WTC11 (cell line): ENCODE results near the gene TULP1.

Experiments
- CREM ChIP-seq: sonication (generic); formaldehyde crosslinking; IDR thresholded peaks from 2 replicates; pipeline ENCODE4 v1.8.1; 2022; ENCODE audit warnings: mild to moderate bottlenecking, missing genetic modification reagents, moderate library complexity
- ESRRA ChIP-seq: sonication (generic); formaldehyde crosslinking; IDR thresholded peaks from 2 replicates; pipeline ENCODE4 v1.8.1; 2022; ENCODE audit warnings: mild to moderate bottlenecking, missing genetic modification reagents, borderline replicate concordance
- SMAD4 ChIP-seq: sonication (generic); formaldehyde crosslinking; IDR thresholded peaks from 2 replicates; pipeline ENCODE4 v1.8.0; 2022; ENCODE audit warnings: mild to moderate bottlenecking, missing genetic modification reagents
- ZNF121 ChIP-seq: sonication (generic); formaldehyde crosslinking; IDR thresholded peaks from 2 replicates; pipeline ENCODE4 v1.8.0; 2023; ENCODE audit warnings: missing genetic modification reagents
- TF ChIP-seq, protein P1 (sequence below): fragments of 200-600 bp; IDR thresholded peaks from 2 replicates; pipeline ENCODE4 v1.8.0; 2022; ENCODE audit warnings: antibody characterized with exemption
- TF ChIP-seq, protein P2 (sequence below): sonication (generic); formaldehyde crosslinking; IDR thresholded peaks from 2 replicates; pipeline ENCODE4 v1.8.0; 2023; ENCODE audit warnings: missing genetic modification reagents
- TF ChIP-seq, protein P3 (sequence below): sonication (generic); formaldehyde crosslinking; IDR thresholded peaks from 2 replicates; pipeline ENCODE4 v1.8.0; 2022; ENCODE audit warnings: mild to moderate bottlenecking, missing genetic modification reagents
- TF ChIP-seq, protein P4 (sequence below): sonication (generic); formaldehyde crosslinking; conservative IDR thresholded peaks from 2 replicates; pipeline ENCODE4 v1.8.1; 2023; ENCODE audit warnings: mild to moderate bottlenecking, low read depth, missing genetic modification reagents, moderate library complexity
- TF ChIP-seq, protein P5 (sequence below): sonication (generic); formaldehyde crosslinking; IDR thresholded peaks from 2 replicates; pipeline ENCODE4 v1.8.1; 2023; ENCODE audit warnings: mild to moderate bottlenecking, missing genetic modification reagents, borderline replicate concordance
- TF ChIP-seq, protein P6 (sequence below): sonication (generic); formaldehyde crosslinking; IDR thresholded peaks from 2 replicates; pipeline ENCODE4 v1.8.1; 2022; ENCODE audit warnings: mild to moderate bottlenecking, moderate library complexity, missing genetic modification reagents

DNA sequence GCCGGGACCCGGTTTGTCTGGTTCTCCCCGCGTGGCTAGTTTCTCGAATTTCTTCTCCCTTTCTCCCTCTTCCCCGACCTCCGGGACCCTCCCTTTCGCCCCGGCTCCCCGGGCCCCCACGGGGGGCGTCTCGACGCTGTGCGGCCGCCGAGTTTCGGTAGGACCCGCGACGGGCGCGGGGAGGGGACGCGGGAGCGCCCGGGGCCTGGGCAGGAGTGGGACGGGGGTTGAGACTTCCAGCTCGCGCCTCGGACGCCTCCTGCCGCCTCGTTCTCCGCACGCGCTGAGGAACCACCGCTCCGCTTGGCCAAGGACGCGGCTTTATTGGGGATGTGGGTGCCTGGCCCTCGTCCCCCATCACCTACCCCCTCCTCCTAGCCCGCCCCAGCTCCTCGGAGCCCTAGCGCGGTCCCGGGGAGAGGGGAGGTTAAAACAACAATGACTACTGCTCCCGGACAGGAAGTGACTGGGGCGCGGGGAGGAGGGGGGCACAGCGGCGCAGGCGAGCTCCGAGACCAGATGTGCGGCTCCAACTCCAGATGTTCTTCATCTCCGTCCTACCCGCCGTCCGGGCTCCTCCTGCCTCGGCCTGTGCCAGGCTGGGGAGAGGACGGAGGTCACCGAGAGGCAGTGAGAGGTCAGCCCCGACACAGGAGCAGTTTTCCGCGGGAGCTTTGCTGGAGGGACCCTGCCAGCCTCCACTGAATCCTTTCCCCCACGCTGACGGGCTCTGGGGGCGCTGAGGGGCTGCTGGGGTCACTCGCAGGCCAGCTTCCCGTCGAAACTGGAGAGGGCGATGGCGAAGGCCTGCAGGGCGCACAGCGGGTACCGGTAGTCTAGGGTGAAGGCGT, 14.9 kb downstream of the TULP1 start:
- no peak for TF ChIP-seq ESRRA (CRISPR knock-in tag)
- TF ChIP-seq, protein P1, sequence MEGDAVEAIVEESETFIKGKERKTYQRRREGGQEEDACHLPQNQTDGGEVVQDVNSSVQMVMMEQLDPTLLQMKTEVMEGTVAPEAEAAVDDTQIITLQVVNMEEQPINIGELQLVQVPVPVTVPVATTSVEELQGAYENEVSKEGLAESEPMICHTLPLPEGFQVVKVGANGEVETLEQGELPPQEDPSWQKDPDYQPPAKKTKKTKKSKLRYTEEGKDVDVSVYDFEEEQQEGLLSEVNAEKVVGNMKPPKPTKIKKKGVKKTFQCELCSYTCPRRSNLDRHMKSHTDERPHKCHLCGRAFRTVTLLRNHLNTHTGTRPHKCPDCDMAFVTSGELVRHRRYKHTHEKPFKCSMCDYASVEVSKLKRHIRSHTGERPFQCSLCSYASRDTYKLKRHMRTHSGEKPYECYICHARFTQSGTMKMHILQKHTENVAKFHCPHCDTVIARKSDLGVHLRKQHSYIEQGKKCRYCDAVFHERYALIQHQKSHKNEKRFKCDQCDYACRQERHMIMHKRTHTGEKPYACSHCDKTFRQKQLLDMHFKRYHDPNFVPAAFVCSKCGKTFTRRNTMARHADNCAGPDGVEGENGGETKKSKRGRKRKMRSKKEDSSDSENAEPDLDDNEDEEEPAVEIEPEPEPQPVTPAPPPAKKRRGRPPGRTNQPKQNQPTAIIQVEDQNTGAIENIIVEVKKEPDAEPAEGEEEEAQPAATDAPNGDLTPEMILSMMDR: no peak
- TF ChIP-seq, protein P2, sequence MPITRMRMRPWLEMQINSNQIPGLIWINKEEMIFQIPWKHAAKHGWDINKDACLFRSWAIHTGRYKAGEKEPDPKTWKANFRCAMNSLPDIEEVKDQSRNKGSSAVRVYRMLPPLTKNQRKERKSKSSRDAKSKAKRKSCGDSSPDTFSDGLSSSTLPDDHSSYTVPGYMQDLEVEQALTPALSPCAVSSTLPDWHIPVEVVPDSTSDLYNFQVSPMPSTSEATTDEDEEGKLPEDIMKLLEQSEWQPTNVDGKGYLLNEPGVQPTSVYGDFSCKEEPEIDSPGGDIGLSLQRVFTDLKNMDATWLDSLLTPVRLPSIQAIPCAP (CRISPR knock-in tag): 0 out of 2 replicates have a peak, but pooled peaks have one; percentile 5
- TF ChIP-seq ZNF121: no peak
- TF ChIP-seq, protein P3, sequence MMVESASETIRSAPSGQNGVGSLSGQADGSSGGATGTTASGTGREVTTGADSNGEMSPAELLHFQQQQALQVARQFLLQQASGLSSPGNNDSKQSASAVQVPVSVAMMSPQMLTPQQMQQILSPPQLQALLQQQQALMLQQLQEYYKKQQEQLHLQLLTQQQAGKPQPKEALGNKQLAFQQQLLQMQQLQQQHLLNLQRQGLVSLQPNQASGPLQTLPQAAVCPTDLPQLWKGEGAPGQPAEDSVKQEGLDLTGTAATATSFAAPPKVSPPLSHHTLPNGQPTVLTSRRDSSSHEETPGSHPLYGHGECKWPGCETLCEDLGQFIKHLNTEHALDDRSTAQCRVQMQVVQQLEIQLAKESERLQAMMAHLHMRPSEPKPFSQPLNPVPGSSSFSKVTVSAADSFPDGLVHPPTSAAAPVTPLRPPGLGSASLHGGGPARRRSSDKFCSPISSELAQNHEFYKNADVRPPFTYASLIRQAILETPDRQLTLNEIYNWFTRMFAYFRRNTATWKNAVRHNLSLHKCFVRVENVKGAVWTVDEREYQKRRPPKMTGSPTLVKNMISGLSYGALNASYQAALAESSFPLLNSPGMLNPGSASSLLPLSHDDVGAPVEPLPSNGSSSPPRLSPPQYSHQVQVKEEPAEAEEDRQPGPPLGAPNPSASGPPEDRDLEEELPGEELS (CRISPR knock-in tag): peak; percentile 74; the same call in 1 of the 2 replicates
- no peak; the same call in 1 of the 2 replicates for TF ChIP-seq CREM
- TF ChIP-seq SMAD4 (CRISPR knock-in tag): no peak
- TF ChIP-seq, protein P4, sequence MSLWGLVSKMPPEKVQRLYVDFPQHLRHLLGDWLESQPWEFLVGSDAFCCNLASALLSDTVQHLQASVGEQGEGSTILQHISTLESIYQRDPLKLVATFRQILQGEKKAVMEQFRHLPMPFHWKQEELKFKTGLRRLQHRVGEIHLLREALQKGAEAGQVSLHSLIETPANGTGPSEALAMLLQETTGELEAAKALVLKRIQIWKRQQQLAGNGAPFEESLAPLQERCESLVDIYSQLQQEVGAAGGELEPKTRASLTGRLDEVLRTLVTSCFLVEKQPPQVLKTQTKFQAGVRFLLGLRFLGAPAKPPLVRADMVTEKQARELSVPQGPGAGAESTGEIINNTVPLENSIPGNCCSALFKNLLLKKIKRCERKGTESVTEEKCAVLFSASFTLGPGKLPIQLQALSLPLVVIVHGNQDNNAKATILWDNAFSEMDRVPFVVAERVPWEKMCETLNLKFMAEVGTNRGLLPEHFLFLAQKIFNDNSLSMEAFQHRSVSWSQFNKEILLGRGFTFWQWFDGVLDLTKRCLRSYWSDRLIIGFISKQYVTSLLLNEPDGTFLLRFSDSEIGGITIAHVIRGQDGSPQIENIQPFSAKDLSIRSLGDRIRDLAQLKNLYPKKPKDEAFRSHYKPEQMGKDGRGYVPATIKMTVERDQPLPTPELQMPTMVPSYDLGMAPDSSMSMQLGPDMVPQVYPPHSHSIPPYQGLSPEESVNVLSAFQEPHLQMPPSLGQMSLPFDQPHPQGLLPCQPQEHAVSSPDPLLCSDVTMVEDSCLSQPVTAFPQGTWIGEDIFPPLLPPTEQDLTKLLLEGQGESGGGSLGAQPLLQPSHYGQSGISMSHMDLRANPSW (CRISPR knock-in tag): no peak
- TF ChIP-seq, protein P5, sequence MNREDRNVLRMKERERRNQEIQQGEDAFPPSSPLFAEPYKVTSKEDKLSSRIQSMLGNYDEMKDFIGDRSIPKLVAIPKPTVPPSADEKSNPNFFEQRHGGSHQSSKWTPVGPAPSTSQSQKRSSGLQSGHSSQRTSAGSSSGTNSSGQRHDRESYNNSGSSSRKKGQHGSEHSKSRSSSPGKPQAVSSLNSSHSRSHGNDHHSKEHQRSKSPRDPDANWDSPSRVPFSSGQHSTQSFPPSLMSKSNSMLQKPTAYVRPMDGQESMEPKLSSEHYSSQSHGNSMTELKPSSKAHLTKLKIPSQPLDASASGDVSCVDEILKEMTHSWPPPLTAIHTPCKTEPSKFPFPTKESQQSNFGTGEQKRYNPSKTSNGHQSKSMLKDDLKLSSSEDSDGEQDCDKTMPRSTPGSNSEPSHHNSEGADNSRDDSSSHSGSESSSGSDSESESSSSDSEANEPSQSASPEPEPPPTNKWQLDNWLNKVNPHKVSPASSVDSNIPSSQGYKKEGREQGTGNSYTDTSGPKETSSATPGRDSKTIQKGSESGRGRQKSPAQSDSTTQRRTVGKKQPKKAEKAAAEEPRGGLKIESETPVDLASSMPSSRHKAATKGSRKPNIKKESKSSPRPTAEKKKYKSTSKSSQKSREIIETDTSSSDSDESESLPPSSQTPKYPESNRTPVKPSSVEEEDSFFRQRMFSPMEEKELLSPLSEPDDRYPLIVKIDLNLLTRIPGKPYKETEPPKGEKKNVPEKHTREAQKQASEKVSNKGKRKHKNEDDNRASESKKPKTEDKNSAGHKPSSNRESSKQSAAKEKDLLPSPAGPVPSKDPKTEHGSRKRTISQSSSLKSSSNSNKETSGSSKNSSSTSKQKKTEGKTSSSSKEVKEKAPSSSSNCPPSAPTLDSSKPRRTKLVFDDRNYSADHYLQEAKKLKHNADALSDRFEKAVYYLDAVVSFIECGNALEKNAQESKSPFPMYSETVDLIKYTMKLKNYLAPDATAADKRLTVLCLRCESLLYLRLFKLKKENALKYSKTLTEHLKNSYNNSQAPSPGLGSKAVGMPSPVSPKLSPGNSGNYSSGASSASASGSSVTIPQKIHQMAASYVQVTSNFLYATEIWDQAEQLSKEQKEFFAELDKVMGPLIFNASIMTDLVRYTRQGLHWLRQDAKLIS (CRISPR knock-in tag): no peak
- TF ChIP-seq, protein P6, sequence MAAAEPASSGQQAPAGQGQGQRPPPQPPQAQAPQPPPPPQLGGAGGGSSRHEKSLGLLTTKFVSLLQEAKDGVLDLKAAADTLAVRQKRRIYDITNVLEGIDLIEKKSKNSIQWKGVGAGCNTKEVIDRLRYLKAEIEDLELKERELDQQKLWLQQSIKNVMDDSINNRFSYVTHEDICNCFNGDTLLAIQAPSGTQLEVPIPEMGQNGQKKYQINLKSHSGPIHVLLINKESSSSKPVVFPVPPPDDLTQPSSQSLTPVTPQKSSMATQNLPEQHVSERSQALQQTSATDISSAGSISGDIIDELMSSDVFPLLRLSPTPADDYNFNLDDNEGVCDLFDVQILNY: no peak
